Activated CD4-positive, alpha-beta T cell treated with anti-CD3 and anti-CD28 coated beads for 24 hours (primary cell): ENCODE results near the gene MBD3.

Source experiments
- DNase-seq, 2 donors: peaks; one replicate each; pipeline ENCODE4 v3.0.0-alpha.2; 2020; ENCODE audit warnings: low read depth in 2 of 2

Gene MBD3

DNA sequence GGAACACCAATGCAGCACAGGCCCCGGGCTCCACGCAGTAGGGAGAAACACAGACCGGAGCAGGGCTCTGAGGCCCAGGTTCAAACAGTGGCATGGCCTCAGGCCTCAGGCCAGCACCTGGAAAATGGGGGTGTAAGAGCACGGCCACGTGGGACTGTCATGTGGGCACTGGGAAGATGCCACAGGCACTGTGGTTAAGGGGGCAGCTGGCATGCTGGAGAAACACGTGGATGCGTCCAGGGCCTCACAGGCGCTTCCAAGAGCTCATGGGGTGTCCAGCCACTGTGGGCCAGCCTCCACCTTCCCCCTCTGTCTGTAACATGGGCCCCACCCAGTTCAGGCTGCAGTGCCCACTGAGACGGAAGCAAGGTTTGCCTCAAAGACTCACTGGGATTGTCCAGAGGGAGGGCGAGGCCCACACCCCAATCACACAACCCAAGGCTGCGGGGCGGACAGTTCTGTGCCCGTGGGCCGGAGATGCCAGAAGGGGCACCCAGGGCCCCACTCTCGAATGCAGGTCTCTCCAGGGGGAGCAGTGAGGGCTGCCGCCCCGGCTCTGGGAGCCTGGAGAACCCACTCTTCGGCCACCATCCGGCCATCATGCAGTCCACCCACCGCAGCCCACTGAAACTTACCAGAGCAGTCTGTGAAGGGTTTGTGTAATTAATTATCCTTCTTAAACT, 6.3 kb upstream of the MBD3 start:
- DNase-seq, result no peak

- no peak for DNase-seq
Measured at GRCh38 chr19:1593501-1593772, 772 bp upstream of the MBD3 start.

DNA sequence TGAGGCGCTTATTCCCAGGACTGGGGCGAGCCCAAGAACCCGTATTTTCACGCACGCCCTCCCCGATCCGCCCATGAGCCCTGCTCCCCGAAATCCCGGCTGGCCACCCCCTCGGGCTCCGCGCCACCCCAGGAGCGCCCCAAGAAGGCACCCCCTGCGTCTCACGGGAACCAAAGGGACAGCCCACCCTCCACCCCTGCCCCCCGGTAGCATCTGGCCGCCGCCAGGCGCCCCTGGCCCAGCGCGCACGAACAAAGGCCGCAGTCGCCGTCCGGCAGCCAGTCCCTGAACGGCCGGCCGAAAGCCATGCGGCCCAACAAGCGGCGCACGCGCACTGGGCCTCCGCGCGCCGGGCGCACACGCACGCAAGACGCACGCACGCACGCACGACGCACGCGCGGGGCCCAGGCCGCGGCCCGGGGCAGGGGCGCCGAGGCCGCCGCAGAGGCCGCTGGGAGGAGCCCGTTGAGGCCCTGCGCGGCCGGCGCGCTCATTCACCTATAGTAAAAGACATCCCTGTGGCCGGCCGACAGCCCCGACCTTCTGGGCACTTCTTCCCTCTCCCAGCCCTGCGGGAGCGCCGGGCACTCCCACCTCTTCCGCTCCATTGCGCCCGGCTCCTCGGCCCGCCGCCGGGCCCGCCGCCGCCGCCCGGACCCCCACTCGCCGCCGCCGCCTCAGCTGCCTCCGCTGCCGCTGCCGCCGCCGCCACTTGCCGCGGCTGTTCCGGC, 476 bp downstream of the MBD3 start:
- DNase-seq, result peak; percentile 69 to 71

GRCh38 chr19:1591421-1592023, 1.1 kb downstream of the MBD3 start:
- DNase-seq, result no peak

DNA sequence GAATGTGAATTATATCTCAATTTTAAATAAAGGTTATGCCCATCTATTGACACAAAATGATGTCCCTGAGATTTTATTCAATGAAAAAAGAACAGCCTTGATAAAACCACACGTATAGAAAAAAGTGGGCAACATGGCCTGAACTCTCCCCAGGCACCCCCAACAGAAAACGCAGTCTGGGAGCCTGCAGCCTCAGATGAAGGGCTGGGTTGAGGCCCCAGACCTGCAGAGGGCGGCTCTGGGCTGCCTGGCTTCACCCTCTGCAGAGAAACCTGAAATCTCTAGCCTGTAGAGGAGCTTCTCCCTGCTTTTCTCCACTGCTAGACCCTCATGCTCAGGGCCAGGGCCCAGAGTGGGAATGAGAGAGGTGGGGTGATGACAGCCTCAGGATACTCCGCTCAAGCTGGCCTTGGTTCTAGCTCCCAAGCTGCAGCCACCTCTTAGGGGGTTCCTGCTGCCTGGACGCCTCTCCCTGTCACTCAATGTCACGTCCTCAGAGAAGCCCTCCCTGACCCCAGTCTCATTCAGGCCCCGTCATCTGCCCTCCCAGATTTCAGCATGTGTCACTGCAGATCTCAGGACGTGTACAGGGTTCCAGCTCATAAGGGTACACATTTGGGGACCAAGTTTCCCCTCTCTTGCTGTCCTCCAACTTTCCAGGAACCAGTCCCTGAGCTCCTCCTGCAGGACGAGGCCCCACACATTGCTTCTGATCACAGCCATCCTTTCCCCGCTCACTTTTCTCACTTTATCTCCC, 1.8 kb downstream of the MBD3 start:
- no peak for DNase-seq

- DNase-seq, result no peak
Measured at GRCh38 chr19:1587872-1588271, 4.8 kb downstream of the MBD3 start.

- no peak for DNase-seq
Measured at GRCh38 chr19:1585243-1585580, 7.5 kb downstream of the MBD3 start.

DNA sequence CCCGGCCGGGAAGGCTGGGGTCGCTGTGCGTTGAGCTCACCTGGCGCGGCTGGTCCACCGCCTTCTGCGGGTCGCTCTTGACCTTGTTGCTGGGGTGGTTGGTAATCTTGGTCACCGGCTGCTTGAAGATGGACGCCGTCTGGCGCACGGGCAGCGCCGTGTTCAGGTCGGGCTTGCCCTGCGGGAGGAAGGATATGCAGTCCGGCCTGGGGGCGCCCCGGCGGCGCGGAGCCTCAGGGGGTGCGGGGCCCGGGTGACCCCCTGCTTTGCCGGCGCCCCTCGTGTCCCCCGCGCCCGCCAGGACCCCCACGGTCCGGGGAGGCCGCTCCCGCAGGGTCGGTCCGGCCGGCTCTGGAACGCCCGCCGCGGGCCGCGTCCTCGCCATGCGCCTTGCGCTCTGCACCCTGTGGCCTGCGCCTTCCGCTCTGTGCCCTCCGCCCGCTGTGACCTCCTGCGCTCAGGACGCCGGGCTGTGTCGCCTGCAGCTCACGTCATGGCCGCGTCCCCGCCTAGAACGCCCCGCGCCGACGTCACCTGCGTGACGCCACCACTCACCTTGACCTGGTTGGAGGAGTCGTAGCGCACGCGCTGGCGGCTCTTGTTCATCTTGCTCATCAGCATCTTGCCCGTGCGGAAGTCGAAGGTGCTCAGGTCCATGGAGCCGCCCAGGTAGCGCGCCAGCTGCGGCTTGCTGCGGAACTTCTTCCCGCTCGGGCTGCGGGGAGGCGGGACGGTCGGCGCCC, 8.0 kb downstream of the MBD3 start:
- DNase-seq, result no peak

DNA sequence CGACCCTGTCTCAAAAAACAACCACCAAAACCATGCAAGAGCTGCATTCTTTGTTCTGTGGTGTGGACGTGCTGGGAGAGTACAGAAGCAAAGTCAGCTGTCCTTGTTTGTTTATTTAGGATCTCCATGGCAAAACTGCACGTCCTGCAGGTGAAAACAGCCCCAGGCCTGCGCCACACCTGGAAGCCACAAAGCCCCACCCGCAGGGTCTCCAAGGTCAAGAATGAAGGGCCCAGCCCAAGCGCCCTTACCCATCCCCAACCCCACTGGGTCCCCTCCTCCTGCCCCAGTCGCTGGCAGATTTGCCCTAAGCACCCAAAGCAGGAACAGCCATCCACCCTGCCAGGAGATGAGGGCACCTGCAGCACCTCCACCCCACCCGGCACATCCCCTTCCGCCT, 10.5 kb downstream of the MBD3 start:
- no peak for DNase-seq

- no peak for DNase-seq
Measured at GRCh38 chr19:1580957-1581356, 11.7 kb downstream of the MBD3 start.

DNA sequence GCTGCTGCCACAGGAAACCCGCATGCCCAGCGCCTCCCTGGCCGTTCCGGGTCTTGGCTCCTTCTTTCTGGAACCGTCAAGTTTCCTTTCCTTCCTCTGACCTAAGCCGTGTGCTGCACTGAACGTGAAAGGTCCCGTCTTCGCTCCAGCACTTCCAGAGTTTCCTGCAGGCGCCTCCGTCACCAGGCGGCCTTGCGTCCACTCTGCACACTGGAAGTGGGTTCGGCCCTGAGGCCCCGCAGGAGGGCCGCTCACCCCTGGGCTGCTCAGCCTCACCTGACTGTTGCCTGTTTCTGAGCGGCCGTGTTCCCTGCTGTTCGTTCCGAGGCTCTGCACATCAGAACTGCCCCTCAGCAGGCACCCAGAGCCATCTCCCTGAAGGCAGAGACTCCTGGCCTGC, 12.3 kb downstream of the MBD3 start:
- no peak for DNase-seq

DNA sequence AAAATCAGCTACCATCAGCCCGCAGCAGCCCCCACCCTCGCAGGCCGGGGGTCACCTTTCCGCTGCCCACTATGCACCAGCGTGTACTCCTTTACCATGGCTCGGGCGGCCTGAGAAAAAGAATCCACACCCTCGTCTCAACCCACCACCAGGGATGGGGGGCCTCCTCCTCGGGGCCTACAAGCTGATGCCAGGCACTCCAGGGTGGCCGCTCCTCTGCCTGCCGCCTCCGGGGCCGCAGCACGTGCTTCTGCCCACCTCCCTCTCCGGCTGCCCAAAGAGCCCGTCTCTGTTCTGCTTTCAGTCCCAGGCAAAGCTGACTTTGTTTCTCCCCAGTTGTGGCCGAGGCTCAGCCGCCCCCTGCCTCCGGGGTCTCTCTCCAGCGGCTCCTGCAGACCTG, 13.4 kb downstream of the MBD3 start:
- DNase-seq, result no peak

GRCh38 chr19:1577929-1578618, 14.6 kb downstream of the MBD3 start:
- DNase-seq, result no peak

DNA sequence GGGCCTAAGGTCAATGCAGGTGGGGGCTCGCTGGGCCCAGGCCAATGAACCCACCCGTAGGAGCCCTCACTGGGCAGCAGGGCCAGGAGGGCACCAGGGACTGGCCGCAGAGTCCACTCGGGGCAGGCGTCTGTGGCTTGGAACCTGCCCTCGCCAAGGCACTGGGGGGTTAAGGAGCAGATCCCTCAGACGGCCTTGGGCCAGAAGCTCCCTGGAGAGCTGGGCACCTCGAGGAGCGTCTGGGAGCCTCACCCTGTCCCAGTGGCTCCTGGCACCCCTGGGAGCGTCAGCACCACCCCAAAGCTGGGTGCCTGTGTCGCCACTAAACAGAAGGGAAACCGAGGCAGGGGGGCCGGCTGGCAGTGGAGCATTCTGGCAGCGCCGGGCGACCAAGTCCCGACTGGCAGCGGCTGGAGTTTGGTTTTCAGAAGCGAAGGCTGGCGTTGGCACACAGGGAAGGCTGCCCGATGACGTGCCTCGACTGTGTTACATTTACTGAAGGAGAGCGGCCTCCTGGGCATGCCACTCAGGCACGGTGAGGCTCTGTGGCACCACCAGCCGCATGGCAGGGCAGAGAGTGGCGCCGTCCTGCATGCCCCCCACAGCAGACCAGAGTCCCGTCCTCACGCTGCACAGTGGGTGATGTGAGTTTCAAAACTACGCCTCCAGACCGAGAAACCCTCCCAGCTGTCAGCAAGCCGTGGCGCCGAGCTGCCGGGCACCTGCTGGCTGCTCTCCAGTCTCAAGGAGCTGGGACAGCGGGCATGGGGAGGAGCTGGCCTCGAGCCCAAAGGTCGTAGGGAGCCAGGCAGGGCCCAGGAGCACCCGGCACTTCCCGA, 15.4 kb downstream of the MBD3 start:
- DNase-seq, result no peak

DNA sequence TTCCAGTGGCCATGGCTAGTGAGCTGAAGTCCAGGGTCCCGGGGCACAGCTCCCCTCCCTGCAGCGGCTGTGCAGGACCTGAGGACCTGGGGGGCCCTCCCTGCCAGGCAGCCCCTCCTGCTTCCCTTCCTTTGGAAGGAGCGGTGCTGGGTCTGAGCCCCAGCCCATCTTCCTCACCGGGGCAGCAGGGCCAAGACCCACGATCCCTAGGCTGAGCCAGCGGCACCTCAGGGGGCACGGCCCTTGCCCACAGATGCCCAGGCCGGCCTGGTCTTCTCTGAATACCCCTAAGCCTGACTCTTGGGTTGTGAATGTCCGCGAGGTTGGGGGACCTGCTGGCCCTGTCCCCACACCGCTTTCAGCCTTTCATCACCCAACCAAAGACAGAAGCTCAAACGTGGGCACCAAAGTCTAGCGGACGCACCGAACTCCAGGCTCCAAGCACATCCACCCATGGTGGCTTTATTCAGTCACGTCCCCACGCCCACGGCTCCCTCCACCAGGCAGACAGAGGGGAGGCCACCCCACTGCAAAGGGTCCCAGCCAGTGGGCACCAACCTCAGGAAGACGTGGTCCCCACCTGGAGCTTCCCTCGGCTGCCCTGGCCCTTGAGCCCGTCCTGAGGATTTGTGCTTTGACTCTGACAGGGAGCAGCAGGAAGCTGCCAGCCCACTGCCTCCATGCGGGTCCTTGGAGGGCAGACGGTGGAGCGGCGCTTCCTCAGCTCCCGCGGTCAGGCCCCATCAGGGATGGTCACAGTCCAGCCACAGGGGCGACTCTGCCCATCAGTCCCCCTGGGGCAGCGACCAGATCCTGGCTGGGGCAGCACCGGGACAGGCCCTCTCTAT, 16.2 kb downstream of the MBD3 start:
- no peak for DNase-seq

DNA sequence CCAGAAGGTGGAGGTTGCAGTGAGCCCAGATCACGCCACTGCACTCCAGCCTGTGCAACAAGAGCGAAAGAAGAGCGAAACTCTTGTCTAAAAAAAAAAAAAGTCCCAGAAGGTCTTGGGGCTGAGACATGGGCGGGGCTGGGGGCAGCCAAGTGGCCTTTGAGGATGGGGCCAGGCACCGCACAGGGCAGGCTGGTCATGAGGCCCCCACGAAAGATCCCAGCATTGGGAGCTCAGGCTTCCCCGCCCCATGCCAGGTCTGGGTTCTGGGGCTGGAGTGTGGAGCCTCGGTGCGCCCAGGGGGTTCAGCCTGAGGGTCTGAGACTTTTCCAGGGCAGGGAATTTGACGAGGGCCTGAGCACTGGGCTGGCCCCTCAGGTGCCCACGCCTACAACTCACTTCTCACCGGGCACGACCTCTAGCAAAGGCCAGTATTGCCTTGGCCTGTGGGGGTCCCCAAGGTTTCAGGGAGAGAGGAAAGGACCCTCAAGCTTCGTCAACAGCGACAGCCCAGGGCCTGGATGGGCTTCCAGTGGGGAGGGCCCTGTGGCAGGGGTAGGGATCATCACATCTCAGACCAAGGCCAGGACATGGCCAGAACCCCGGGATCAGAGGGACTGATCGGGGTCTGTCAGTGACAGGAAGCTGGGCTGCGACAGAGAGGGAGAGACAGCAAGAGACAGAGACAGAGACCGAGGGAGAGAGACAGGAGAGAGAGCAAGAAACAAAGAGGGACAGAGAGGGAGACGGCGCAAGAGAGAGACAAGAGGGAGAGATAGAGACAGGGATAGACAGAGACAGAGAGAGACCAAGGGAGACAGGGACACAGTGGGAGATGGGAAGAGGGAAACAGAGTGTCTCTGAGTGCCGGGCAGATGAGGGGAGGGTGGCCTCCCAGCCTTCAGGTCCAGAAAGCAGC, 17.1 kb downstream of the MBD3 start:
- no peak for DNase-seq

DNA sequence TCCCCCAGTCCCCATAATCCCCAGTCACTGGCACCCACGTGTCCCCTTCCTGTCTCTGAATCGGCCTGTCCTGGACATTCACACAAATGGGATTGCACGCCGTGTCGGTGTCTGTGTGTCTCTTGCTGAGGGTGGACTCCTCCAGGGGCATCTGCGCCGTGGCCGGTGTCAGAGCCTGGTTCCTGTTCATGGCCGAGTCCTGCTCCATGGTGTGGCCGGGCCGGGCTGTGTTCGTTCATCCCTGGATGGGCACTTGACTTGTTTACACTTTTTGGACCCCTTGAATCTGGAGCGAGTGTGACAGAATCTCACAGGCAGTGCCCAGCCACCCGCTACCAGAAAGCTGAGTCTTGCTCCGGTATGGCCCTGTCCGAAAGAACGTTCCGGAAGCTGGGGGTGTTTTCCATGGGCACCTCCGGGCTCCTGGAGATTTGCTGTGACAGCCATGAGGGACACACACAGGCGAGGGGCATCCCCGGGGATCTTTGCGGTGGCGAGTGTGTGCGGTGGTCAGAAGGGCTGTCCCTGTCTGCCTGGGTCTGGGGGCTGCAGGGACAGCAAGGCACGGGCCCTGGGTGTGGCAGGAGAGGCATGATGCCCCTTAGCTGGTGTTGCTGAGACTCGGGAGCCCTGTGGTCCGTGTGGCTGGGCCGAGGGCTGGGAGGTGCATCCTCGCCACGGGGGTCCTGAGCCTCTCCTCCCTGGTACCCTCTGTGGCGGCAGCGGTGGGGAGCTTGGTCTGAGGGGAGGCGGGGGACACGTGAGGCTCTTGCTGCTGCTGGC, 18.1 kb downstream of the MBD3 start:
- no peak for DNase-seq

GRCh38 chr19:1572795-1573194, 19.9 kb downstream of the MBD3 start:
- no peak for DNase-seq
